NCI-H345 (cell line): Measurements from ENCODE around the gene PRM1.
A peak's percentile ranks its signal among the peaks of the same experiment; 100 is the strongest.
"Not testable (repeated sequence)": the region's sequence is repeated elsewhere in the genome, so short reads cannot be mapped to it uniquely, and the experiment has no call there.

ENCODE experiments used
- DNase-seq: peaks from one replicate; lab custom pipeline; 2025; lab: John Stamatoyannopoulos, UW

The PRM1 gene

GRCh38 chr16:11314309-11314894, 33.3 kb upstream of the PRM1 start:
- DNase-seq, result no peak

- no peak for DNase-seq
Measured at GRCh38 chr16:11313493-11314308, 32.6 kb upstream of the PRM1 start.

- DNase-seq, result peak; percentile 41
Measured at GRCh38 chr16:11312718-11313492, 31.8 kb upstream of the PRM1 start.

DNA sequence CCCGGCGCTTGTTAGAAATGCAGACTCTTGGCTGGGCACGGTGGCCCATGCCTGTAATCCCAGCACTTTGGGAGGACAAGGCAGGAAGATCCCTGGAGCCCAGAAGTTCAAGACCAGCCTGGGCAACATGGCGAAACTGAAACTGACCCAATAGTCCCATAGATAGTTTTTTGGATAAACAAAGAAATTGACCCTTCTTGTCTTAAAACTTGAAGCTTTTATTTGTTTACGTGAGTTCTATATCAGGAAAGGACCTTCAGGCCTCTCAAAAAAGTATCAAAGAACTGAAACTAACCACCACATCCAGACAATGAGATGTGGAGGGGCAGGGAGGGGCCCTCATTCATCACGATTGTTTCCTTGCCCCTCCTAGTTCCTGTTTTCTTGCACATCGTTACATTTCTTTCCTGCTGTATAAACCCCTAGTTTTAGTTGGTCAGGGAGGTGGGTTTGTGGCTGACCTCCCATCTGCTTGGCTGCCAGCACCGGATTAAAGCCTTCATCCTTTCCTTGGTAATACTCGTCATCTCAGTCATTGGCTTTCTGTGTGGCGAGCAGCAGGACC, 29.9 kb upstream of the PRM1 start:
- DNase-seq, result no peak

DNA sequence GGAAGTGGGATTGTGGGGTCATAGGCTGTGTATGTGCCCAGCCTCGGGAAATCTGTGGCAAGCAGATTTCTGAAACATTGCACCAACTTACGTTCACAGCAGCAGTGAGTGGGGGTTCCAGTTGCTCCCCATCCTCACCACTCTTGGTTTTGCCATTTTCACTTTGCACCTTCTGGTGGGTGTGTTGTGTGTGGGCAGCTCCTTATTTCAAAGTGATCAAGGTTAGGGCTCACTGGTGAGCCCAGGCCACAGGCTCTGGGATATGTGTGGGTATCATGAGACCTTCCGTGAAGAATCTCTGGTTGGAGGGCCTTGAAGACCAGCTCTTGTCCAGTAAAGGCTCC, 29.5 kb upstream of the PRM1 start:
- no peak for DNase-seq

GRCh38 chr16:11309895-11310633, 28.9 kb upstream of the PRM1 start:
- peak; percentile 61 for DNase-seq

DNA sequence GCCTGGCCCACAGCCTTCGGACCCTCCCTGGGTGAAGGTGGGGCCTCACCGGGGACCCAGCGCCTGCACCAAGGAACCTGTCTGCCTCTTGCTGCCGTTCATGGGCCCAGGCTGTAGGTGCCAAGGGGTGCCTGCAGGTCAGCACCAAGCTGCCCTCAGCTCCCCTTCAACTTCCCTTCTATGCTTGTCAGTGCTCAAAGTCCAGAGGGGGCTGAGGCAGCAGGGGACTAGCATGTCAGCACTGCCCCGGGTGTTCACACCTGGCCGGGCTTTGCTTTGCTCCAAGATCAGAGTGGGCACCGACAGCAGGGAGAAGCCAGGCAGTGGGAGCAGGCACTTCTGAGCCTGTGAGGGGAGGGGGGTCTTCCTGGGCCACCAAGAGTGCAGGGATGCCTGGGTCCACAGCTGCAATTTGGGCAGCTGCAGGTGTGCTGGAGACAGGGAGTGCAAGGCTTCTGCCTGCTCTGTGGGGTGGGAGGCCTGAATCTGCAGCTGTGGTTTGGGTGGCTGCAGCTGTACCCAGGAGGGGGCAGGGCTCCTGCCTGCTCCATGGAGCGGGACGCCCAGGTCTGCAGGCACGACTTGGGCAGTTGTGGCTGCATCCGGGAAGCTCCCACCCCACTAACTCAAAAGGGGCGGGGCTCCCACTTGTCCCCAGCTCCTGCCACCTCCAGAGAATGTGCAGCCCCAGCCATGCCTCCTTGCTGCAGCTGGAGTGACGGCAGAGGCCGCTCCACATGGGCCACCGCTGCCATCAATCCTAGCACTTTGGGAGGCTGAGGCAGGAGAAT, 27.6 kb upstream of the PRM1 start:
- DNase-seq, result no peak

GRCh38 chr16:11307639-11308492, 26.7 kb upstream of the PRM1 start:
- DNase-seq, result no peak

DNA sequence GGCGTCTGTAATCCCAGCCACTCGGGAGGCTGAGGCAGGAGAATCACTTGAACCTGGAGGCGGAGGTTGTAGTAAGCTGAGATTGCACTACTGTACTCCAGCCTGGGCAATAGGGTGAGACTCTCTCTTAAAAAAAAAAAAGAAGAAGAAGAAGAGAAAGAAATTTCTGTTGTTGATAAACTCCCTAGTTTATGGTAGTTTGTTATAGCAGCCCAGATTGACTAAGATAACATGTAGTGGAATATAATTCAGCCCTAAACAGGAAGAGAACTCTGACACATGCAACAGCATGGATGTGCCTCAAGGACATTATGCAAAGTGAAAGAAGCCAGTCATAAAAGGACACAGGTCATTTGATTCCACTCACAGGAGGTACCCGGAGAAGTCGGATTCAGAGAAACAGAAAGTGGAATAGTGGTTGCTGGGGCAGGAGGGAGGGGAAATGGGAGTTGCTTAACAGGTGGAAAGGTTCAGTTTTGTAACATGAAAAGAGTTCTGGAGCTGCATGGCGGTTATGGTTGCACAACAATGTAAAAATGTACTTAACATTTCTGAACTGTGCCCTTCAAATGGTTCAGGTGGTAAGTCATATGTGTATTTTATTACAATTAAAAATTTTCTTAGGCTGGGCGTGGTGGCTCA, 26.0 kb upstream of the PRM1 start:
- no peak for DNase-seq

DNA sequence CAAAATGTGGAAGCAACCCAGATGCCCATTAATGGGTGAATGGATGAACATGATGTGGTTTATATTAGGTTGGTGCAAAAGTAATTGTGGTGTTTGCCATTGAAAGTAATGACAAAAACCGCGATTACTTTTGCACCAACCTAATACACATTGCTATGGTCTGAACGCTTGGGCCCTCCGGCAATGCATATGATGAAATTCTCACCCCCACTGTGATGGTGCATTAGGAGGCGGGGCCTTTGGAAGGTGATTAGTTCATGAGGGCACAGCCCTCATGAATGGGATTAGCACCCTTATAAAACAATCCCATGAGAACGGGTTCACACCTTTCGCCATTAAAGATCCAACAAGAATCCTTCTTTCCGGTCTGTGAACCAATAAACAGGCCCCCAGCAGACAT, 25.3 kb upstream of the PRM1 start:
- DNase-seq, result no peak

GRCh38 chr16:11303405-11304138, 22.4 kb upstream of the PRM1 start:
- peak; percentile 29 for DNase-seq

- DNase-seq, result peak; percentile 93
Measured at GRCh38 chr16:11302977-11303376, 21.8 kb upstream of the PRM1 start.

- no peak for DNase-seq
Measured at GRCh38 chr16:11301645-11302501, 20.7 kb upstream of the PRM1 start.

DNA sequence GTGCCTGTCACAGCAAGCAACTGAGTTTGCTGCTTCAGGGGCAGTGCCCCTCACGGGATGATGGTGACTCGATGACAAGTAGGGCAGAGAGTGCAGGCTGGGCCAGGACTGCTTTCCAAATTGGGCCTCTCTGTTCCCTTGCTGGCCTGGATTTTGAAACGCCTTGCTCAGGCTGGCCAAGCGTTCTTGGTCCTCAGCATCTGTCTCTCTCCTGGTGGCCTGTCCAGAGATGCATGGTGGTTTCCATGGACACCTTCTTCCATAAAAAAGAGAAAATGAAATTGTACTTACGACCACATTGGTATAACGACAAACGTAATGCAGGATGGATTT, 19.4 kb upstream of the PRM1 start:
- no peak for DNase-seq

DNA sequence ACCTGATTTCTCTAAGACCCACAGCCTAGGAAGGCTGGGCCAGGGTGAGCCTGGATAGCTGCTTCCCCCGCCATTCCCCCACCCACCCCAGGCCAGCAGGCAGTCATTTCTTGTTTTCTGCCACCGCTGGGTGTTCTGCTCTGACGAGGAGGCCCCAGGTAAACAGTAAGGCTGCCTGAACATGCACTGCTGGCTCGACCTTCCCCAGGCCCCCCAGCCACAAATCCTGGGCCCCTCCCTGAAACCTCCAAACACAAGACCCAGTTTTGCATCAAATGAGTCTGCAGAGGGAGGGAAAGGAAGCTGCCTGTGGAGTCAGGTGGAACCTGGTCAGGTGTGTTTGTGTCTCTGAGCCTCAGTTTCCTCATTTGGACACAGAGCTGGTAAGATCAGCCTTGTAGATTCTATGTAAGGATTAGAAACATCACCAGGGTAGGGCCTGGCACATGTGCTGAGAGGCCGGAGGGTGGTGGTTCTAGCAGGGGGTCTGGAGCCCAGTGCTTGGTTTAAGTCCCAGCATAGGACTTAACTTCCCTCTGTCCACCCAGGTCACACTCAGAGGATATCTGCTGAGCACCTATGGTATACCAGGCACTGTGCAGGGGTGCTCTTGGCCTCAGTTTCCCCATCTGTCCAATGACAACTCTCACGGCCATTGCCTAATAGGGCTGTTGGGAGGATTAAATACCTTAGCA, 18.9 kb upstream of the PRM1 start:
- DNase-seq, result no peak

DNA sequence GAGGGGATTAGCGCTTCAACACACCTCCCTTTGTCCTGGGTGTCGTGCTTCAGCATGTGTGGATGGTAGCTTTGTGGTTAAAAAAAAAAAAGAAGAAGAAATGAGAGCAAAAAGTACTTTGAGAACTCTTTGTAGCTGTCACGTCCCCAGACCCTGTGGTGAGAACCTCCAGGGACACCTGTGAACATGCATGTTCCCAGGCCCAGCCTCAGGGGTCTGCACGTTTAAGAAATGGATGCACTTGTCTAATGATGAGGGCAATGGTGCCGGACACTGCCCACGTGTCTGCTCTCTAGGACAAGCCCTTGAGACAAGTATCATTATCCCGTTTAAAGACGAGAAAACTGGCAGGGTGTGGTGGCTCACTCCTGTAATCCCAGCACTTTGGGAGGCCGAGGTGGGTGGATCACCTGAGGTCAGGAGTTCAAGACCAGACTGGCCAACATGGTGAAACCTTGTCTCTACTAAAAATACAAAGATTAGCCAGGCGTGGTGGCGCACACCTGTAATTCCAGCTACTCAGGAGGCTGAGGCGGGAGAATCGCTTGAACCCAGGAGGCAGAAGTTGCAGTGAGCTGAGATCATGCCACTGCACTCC, 17.9 kb upstream of the PRM1 start:
- DNase-seq, result not testable (repeated sequence)
